T-helper 2 cell treated with Interferon-gamma antibody and Interleukin-4, amounts not matched to agents 5 μg/mL and 100 μg/mL, for 36 hours (primary cell): ENCODE results near the gene COL20A1.

Experiments used
- DNase-seq: peaks from one replicate; pipeline ENCODE4 v3.0.0; 2021; ENCODE audit warnings: low spot score
- H3K27ac Mint-ChIP-seq: one replicate; pipeline ENCODE4 v1.8.0; 2021; ENCODE audit warnings: mild to moderate bottlenecking, mixed read lengths
- H3K27me3 Mint-ChIP-seq: one replicate; pipeline ENCODE4 v1.8.0; 2021; ENCODE audit warnings: low read depth, mixed read lengths
- H3K36me3 Mint-ChIP-seq: one replicate; pipeline ENCODE4 v1.8.0; 2021; ENCODE audit warnings: low read depth, mixed read lengths
- H3K4me1 Mint-ChIP-seq: one replicate; pipeline ENCODE4 v1.8.0; 2021; ENCODE audit warnings: low read depth, mixed read lengths
- H3K4me3 Mint-ChIP-seq: one replicate; pipeline ENCODE4 v1.8.0; 2022; ENCODE audit warnings: mild to moderate bottlenecking, moderate library complexity, mixed read lengths
- H3K9me3 Mint-ChIP-seq: one replicate; pipeline ENCODE4 v1.8.0; 2021; ENCODE audit warnings: mixed read lengths

The COL20A1 gene

DNA sequence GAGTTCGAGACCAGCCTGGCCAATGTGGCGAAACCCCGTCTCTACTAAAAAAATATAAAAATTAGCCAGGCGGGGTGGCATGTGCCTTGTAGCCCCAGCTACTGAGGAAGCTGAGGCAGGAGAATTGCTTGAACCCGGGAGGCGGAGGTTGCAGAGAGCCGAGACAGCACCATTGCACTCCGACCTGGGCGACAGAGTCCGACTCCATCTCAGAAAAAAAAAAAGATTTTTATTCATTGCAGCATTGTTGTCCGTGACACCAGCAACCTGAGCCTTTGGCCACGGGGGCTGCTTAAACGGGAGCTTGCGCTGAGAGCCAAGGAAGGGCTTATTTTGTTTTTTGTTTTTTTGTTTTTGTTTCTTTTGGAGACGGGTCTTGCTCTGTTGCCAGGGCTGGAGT lies 13.1 kb upstream of the COL20A1 start:
- no peaks in the 10 kb centered on the region for H3K9me3 Mint-ChIP-seq
- no peaks in the 10 kb centered on the region for H3K27me3 Mint-ChIP-seq
- no peak for DNase-seq
- H3K27ac Mint-ChIP-seq: no peak overlapping the region
- H3K4me1 Mint-ChIP-seq: peaks cover 3% of the 10 kb centered on the region
- H3K36me3 Mint-ChIP-seq: peaks cover 18% of the 10 kb centered on the region
- no peak overlapping the region for H3K4me3 Mint-ChIP-seq

DNA sequence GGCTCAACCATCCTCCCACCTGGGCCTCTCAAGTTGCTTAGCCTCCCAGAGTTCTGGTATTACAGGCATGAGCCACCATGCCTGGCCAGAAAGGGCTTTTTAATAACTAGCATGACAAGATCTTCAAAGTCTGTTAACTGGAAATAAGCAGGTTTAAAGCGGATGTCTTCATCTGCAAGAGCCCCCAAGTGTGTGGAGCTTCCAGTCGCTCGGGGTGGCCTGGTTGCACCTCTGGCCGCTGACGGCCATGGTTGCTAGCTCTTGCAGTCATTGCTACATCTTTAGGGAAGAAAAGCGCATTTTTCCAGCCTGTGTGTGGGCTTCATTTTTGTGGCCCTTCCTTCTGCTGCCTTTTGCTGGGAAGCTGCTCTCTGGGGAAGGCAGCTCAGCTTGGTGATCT lies 12.6 kb upstream of the COL20A1 start:
- H3K36me3 Mint-ChIP-seq: peaks cover 18% of the 10 kb centered on the region
- H3K4me3 Mint-ChIP-seq: no peak overlapping the region
- peaks cover under 1% of the 10 kb centered on the region for H3K4me1 Mint-ChIP-seq
- no peak for DNase-seq
- no peaks in the 10 kb centered on the region for H3K27me3 Mint-ChIP-seq
- no peaks in the 10 kb centered on the region for H3K9me3 Mint-ChIP-seq
- no peak overlapping the region for H3K27ac Mint-ChIP-seq

DNA sequence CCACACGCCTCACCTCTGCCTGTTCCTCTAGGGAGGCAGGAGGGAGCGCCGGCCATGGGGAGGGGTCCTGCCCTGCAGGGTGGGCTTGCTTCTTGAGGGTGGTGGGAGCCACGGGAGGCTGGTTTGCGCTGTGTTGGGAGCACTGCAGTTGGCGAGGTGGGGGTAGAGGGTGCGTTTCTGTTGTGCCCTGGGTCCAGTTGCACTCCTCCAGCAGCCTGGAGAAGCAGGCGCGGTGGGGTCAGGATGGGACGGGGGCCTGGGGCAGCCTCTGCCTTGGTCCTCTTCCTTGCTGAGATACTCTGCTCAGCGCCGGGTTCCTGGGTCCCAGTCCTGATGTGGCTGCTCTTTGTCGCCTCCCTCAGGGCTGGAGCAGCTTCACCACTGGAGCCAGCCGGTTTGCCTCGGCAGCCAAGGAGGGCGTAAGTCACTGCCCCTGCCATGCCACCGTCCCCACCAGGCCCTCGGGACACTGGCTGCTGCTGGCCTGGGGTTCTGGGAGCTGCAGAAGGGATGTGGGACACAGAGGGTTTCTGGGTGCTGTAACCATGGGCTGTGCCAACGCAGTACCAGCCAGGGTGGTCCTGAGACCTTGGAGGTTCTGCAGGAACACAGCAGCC lies 11.9 kb upstream of the COL20A1 start:
- no peaks in the 10 kb centered on the region for H3K4me1 Mint-ChIP-seq
- H3K9me3 Mint-ChIP-seq: no peaks in the 10 kb centered on the region
- DNase-seq: no peak
- no peak overlapping the region for H3K4me3 Mint-ChIP-seq
- H3K36me3 Mint-ChIP-seq: peaks cover 21% of the 10 kb centered on the region
- no peak overlapping the region for H3K27ac Mint-ChIP-seq
- H3K27me3 Mint-ChIP-seq: no peaks in the 10 kb centered on the region

DNA sequence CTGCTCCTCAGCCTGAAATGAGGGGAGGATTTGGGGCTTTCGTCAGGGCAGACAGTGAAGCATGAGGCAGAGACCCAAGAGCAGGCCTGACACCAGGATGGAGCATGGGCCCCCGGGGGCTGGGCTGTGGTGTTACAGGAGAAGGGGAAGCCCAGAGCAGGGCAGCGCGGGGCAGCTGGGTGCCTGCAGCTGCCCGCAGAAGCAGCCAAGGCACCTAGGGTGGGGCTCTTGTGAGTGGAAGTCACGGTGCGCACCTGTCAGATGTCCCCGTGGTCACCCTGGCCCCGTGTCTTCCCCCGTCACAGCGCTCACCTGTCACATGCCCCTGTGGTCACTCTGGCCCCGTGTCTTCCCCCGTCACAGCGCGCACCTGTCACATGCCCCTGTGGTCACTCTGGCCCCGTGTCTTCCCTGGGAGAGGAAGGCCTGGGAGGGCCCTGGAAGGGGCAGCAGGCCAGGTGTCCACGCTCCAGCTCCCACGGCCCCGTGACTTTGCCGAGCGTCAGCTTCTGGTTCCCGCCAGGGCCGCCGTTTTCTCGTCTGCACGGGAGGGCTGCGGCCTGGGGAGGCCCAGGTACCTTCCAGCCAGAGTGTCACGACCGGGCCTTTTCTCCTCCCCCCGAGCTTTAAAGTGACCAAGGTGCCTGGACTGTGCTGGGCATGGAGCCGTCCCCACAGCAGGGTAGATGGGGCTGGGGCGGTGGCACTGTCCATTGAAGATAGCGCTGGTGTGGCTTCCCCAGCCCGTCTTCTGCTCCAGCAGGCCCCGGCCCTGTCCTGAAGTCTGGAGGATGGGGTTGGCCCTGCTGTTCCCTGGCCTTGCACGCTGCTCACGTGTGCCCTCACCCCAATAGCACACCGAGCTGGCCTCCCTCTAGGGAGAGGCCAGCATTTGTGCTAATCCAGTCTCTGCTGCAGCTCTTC lies 11.0 kb upstream of the COL20A1 start:
- Mint-ChIP-seq H3K27ac (no peak overlapping the region), H3K9me3 (no peaks in the 10 kb centered on the region), H3K4me3 (no peak overlapping the region), H3K4me1 (no peaks in the 10 kb centered on the region), H3K27me3 (no peaks in the 10 kb centered on the region), H3K36me3 (peaks cover 15% of the 10 kb centered on the region)
- no peak for DNase-seq

DNA sequence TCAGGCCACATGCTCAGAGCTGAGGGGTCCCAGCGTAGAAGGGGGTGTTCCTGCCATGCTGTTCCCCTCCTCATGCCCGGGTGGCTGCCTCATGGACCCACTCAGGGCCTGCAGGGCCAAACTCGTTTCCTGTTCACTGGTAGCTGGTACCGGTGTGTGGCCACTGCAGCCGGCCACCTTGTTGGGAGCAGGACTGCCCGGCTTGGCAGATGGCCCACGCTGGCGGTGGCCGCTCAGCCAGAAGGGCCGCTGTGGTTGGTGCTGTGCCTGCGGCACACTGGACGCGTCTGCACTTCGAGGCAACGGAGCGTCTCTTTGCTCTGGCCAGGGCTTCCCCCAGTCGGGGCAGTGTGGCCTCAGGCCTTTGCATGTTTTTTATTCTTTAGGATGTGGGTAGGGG lies 10.0 kb upstream of the COL20A1 start:
- DNase-seq: no peak
- no peaks in the 10 kb centered on the region for H3K4me1 Mint-ChIP-seq
- H3K9me3 Mint-ChIP-seq: no peaks in the 10 kb centered on the region
- H3K36me3 Mint-ChIP-seq: peaks cover 16% of the 10 kb centered on the region
- H3K27me3 Mint-ChIP-seq: no peaks in the 10 kb centered on the region
- H3K4me3 Mint-ChIP-seq: no peak overlapping the region
- no peak overlapping the region for H3K27ac Mint-ChIP-seq

DNA sequence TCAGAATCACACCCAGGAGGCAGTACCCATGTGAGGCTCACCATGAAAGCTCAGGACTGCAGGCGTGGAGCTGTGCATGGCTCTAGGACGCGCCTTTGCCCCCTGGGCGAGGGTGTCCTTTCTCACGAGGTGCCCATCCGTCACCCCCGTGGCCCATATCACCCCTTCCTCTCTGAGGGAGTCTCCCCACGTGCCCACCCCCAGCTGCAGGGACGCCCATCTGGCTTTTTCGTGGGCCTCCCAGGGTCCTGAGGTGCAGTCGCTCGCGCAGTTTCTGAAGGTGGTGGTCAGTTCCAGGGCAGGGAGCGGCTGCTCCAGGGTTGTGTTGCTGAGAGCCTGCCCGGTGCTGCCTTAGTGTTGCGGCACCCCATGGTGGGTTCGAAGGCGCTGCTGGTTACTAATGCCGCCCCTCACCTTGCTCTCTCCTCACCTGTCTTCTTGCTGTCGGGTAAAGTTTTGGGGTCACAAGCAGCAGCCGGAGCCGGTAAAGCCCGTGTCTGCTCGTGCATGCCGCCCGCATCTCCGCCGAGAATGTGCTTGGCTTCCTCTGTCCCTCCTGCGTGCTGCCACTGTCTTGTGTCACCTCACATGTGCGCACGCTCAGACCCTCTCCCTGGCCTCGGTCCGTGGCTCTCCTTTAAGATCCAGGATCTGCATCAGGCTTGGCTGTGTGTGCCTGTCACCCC lies 9.4 kb upstream of the COL20A1 start:
- Mint-ChIP-seq H3K4me3 (peak overlapping the region; percentile 49), H3K4me1 (no peaks in the 10 kb centered on the region), H3K36me3 (peaks cover 15% of the 10 kb centered on the region), H3K27ac (no peak overlapping the region), H3K9me3 (no peaks in the 10 kb centered on the region), H3K27me3 (no peaks in the 10 kb centered on the region)
- DNase-seq: no peak

DNA sequence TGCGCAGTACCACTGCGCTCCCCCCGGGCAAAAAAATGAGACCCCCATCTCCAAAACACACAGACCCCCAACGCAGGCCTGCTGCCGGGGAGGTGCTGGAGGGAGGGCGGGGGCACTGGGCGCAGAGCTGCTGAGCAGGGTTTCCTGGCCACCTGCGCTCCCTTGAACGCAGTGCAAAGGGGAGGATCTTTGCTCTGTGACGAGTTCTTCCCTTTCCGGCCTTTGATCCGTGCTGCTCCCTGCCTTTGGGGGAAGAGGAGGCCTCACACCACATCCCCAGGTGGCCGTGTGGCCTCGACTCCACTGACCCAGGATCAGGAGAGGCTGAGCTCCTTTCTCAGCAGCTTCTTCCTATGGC lies 8.9 kb upstream of the COL20A1 start:
- no peak for DNase-seq
- no peaks in the 10 kb centered on the region for H3K9me3 Mint-ChIP-seq
- H3K27me3 Mint-ChIP-seq: no peaks in the 10 kb centered on the region
- H3K27ac Mint-ChIP-seq: no peak overlapping the region
- no peaks in the 10 kb centered on the region for H3K4me1 Mint-ChIP-seq
- peaks cover 19% of the 10 kb centered on the region for H3K36me3 Mint-ChIP-seq
- H3K4me3 Mint-ChIP-seq: peak overlapping the region; percentile 49

DNA sequence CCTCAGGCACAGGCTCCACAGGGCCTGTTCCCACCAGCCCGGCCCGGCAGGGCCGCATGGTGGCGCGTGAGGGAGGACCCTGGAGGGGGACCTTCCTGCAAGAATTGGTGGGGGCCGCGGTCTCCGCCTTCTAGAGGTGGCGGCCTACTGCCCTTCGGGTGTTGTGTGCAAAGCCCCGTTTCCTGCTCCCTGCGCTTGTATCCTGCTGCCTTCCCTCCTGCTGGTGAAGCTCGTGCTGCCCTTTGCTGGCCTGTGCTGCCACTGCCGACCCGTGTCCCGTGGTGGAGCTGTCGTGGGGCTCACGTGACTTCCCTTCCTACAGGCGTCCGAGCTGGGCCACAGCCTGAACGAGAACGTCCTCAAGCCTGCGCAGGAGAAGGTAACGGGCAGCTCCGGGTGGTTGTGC lies 8.4 kb upstream of the COL20A1 start:
- Mint-ChIP-seq H3K27me3 (no peaks in the 10 kb centered on the region), H3K9me3 (no peaks in the 10 kb centered on the region), H3K36me3 (peaks cover 15% of the 10 kb centered on the region), H3K4me1 (no peaks in the 10 kb centered on the region), H3K27ac (no peak overlapping the region), H3K4me3 (peak overlapping the region; percentile 69)
- DNase-seq: no peak

DNA sequence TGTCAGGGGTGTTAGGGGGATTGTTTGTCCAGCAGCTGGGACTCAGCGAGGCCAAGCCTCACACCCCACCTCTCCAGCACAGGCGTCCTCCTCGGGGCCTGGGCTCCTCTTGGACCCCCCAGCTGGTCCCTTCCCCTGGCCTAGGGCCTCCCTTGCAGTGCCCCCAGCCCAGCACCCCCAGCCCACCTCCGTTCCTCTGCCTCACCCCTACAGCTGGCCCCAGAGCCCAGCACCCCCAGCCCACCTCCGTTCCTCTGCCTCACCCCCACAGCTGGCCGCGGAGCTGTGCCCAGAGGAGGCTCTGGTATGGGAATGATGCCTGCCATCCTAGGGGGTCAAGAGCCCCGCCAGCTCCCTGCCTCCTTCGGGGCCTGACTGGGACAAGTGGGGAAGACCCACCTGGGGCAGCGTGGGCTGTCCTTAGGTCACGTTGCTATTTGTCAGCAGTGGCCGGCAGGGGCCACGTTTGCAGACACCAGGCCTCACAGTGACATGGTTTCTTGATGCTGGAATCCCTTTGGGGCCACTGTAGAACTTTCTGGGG lies 7.9 kb upstream of the COL20A1 start:
- Mint-ChIP-seq H3K27me3 (no peaks in the 10 kb centered on the region), H3K27ac (no peak overlapping the region), H3K36me3 (peaks cover 14% of the 10 kb centered on the region), H3K4me3 (peak overlapping the region; percentile 69), H3K9me3 (no peaks in the 10 kb centered on the region), H3K4me1 (no peaks in the 10 kb centered on the region)
- no peak for DNase-seq

DNA sequence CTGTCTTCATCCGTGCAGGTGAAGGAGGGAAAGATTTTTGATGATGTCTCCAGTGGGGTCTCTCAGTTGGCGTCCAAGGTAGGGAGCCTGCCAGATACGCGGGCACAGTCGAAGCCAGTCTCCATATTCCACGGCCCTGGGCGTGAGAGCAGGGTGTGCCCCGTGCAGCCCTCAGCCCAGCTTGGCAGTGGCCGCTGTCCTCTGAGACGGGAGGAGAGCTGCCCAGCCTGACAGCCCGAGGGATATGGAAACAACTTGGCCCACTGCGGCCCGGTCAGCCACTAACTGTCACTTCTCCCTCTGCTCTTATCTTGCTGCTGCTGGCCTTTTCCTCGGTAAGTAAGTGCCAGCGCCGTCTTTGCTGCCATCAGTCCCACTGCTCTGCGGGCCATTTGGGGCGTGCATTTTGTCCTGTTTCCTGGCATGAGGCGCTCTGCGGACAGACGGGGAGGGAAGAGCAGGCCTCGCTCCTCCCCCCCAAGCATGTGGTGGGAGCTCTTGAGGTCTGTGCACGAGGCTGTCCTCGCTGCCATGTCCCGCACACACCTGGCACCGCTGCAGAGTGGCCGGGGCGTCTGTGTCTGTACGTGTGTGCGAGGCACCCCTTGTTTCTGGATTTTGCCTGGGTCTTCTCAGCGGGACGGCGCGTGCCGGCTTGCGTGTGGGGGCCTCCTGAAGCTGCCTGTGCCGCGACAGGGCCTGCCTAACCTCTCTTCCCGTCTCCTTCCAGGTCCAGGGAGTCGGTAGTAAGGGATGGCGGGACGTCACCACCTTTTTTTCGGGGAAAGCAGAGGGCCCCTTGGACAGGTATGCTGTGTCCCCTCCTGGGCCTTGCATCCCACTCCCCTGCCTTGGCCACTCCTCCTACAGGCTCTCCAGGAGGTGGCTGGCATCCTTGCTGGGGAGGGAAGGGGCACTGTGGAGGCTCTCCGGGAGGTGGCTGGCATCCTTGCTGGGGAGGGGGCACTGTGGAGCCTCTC lies 7.1 kb upstream of the COL20A1 start:
- peaks cover 9% of the 10 kb centered on the region for H3K36me3 Mint-ChIP-seq
- no peak for DNase-seq
- H3K4me3 Mint-ChIP-seq: no peak overlapping the region
- no peaks in the 10 kb centered on the region for H3K9me3 Mint-ChIP-seq
- no peaks in the 10 kb centered on the region for H3K27me3 Mint-ChIP-seq
- H3K4me1 Mint-ChIP-seq: no peaks in the 10 kb centered on the region
- no peak overlapping the region for H3K27ac Mint-ChIP-seq

DNA sequence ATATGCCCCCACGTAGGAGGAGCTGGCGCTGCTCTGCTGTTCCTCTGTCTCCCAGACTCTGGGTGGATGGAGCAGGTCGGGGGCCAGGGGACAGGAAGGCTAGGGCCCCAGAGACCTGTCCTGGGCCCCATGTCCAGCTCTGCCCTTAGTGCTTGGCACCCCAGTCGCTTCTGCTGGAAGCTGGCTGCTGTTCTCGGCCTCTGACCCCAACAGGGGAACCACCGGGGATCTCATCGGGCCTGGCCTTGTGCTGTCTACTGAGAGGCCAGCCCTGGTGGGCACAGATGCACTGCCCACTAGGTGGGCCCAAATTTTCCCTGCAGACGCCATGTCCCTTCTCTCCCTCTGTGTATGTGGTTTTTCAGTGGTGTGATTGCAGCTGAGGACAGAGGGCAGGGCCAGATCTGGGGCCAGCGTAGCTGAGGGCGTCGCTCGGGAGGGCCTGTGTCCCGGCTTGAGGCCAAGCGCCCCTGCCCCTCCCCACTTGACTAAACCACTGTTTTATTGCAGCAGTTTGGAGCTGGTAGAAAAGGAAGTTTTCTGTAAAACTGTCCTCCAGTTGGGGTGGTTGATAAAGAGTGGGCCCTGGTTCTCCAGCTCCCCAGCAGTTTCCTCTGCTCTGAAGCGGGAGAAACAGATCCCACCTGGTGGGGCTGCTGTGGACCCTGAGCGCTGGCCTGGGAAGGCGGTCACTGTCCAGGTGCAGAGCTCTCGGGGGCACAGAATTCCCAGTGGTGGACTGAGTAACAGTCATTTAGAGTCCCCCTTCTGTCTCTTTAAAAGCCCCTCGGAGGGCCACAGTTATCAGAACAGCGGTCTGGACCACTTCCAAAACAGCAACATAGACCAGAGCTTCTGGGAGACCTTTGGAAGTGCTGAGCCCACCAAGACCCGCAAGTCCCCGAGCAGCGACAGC lies 5.9 kb upstream of the COL20A1 start:
- no peaks in the 10 kb centered on the region for H3K27me3 Mint-ChIP-seq
- no peak overlapping the region for H3K4me3 Mint-ChIP-seq
- no peak for DNase-seq
- H3K4me1 Mint-ChIP-seq: no peaks in the 10 kb centered on the region
- no peaks in the 10 kb centered on the region for H3K9me3 Mint-ChIP-seq
- peaks cover 9% of the 10 kb centered on the region for H3K36me3 Mint-ChIP-seq
- no peak overlapping the region for H3K27ac Mint-ChIP-seq

DNA sequence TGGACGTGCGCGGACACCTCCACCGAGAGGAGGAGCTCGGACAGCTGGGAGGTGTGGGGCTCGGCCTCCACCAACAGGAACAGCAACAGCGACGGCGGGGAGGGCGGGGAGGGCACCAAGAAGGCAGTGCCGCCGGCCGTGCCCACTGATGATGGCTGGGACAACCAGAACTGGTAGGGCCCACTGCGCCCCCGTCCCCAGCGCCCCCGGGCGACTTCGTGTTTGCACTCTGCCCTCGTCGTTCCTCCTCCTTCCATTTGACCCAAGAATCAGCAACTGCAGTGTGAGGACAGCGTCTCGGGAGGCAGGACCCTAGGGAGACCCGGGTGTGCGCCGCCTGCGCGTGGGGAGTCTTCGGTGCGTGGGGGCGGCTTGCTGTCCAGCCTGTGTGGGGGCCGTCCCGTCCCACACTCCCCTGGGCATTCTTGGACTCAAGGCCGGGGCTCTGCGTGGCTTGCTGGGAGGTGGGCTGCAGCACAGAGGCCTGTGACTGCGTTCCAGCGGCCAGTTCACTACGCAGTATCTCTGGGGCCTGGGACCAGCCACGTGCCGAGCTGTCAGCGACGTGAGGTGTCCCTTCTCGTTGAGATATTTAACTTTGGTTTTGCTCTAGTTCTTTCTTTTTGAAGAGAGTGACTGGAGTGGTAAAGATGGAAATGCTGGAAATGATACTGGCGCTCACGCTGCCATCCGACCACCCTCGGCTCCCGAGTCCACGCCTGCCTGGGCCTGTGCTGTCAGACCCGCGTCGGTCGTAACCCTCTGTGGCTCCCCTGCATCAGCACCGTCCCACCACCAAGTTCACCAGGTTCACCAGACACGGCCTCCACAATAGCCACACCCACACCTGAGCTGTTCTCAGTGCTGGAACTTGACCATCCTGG lies 5.0 kb upstream of the COL20A1 start:
- Mint-ChIP-seq H3K27me3 (no peaks in the 10 kb centered on the region), H3K36me3 (peaks cover 9% of the 10 kb centered on the region), H3K9me3 (no peaks in the 10 kb centered on the region), H3K27ac (no peak overlapping the region), H3K4me1 (no peaks in the 10 kb centered on the region), H3K4me3 (no peak overlapping the region)
- DNase-seq: no peak
